HepG2 (cell line): ENCODE measurements around the gene HSPA1A. TPM values are rescaled to one million over a fixed set of nuclear protein-coding genes. Genes with fewer than 3 reads are reported as not detected.

ENCODE experiments used
- ARNTL ChIP-seq: sonication (generic); formaldehyde crosslinking; IDR thresholded peaks from 2 replicates; pipeline ENCODE4 v1.4.0; 2020; ENCODE audit warnings: mild to moderate bottlenecking, missing genetic modification reagents
- CHD4 ChIP-seq: fragments of 200-600 bp; sonication (generic); IDR thresholded peaks from 2 replicates; pipeline ENCODE4 v1.7.0; 2017; ENCODE audit warnings: mild to moderate bottlenecking, low read length, borderline replicate concordance
- HNRNPK ChIP-seq: fragments of 200-400 bp; formaldehyde crosslinking; IDR thresholded peaks from 2 replicates; pipeline ENCODE4 v1.6.1; 2018; ENCODE audit warnings: low read length, low read depth, moderate library complexity, mild to moderate bottlenecking; ENCODE audit not compliant: poor library complexity, severe bottlenecking
- HOXA5 ChIP-seq: sonication (generic); formaldehyde crosslinking; IDR thresholded peaks from 2 replicates; pipeline ENCODE4 v1.4.0; 2020; ENCODE audit warnings: missing genetic modification reagents
- KLF12 ChIP-seq: sonication (generic); formaldehyde crosslinking; IDR thresholded peaks from 2 replicates; pipeline ENCODE4 v1.4.0; 2020; ENCODE audit warnings: missing genetic modification reagents, borderline replicate concordance
- KLF6 ChIP-seq: IDR thresholded peaks from 2 replicates; pipeline ENCODE4 v1.8.0; 2016; ENCODE audit warnings: missing biosample characterization, missing genetic modification reagents
- MIER2 ChIP-seq: IDR thresholded peaks from 2 replicates; pipeline ENCODE4 v1.6.1; 2016; ENCODE audit warnings: missing biosample characterization, missing genetic modification reagents
- NR2C2 ChIP-seq: sonication (generic); formaldehyde crosslinking; IDR thresholded peaks from 2 replicates; pipeline ENCODE4 v1.4.0; 2020; ENCODE audit warnings: missing genetic modification reagents, mild to moderate bottlenecking, moderate library complexity, borderline replicate concordance
- PAX8 ChIP-seq: sonication (generic); formaldehyde crosslinking; IDR thresholded peaks from 2 replicates; pipeline ENCODE4 v1.8.0; 2022; ENCODE audit warnings: mild to moderate bottlenecking, missing genetic modification reagents, borderline replicate concordance
- POLR2A ChIP-seq, 2 experiments: IDR thresholded peaks; 2 replicates each; pipeline ENCODE4 v1.6.1; 2011; ENCODE audit warnings: low read depth in 2 of 2, low read length in 2 of 2, mild to moderate bottlenecking in 1 of 2, moderate library complexity in 1 of 2; ENCODE audit not compliant: insufficient read depth in 1 of 2
- PPARG ChIP-seq: conservative IDR thresholded peaks from 2 replicates; pipeline ENCODE4 v1.6.1; 2016; ENCODE audit warnings: missing biosample characterization, missing genetic modification reagents
- RAD21 ChIP-seq: fragments of 450-650 bp; formaldehyde crosslinking; IDR thresholded peaks from 2 replicates; pipeline ENCODE4 v1.5.0; 2020; ENCODE audit warnings: mild to moderate bottlenecking
- RAD51 ChIP-seq: fragments of 450-650 bp; IDR thresholded peaks from 2 replicates; pipeline ENCODE4 v1.6.1; 2016; ENCODE audit warnings: borderline replicate concordance
- TP53 ChIP-seq: sonication (generic); formaldehyde crosslinking; conservative IDR thresholded peaks from 2 replicates; pipeline ENCODE4 v1.4.0; 2020; ENCODE audit warnings: missing genetic modification reagents
- ZC3H4 ChIP-seq: sonication (generic); formaldehyde crosslinking; IDR thresholded peaks from 2 replicates; pipeline ENCODE4 v1.4.0; 2020; ENCODE audit warnings: missing genetic modification reagents, borderline replicate concordance
- ZFP36L1 ChIP-seq: sonication (generic); formaldehyde crosslinking; IDR thresholded peaks from 2 replicates; pipeline ENCODE4 v1.8.0; 2022; ENCODE audit warnings: mild to moderate bottlenecking, missing genetic modification reagents, moderate library complexity
- ZFP91 ChIP-seq: sonication (generic); formaldehyde crosslinking; IDR thresholded peaks from 2 replicates; pipeline ENCODE4 v1.9.0; 2022; ENCODE audit warnings: missing genetic modification reagents, mild to moderate bottlenecking, borderline replicate concordance
- ZNF12 ChIP-seq: sonication (generic); formaldehyde crosslinking; IDR thresholded peaks from 2 replicates; pipeline ENCODE4 v1.5.0; 2020; ENCODE audit warnings: missing genetic modification reagents
- ZNF121 ChIP-seq: sonication (generic); formaldehyde crosslinking; IDR thresholded peaks from 2 replicates; pipeline ENCODE4 v1.5.0; 2020; ENCODE audit warnings: mild to moderate bottlenecking, missing genetic modification reagents
- ZNF292 ChIP-seq: sonication (generic); formaldehyde crosslinking; IDR thresholded peaks from 2 replicates; pipeline ENCODE4 v1.8.1; 2022; ENCODE audit warnings: mild to moderate bottlenecking, low read depth, missing genetic modification reagents, borderline replicate concordance
- ZNF510 ChIP-seq: sonication (generic); formaldehyde crosslinking; IDR thresholded peaks from 2 replicates; pipeline ENCODE4 v1.4.0; 2020; ENCODE audit warnings: low read depth, mild to moderate bottlenecking, missing genetic modification reagents
- ZNF512B ChIP-seq: sonication (generic); formaldehyde crosslinking; IDR thresholded peaks from 2 replicates; pipeline ENCODE4 v1.5.1; 2020; ENCODE audit warnings: missing genetic modification reagents, mild to moderate bottlenecking, borderline replicate concordance
- ZNF572 ChIP-seq: sonication (generic); formaldehyde crosslinking; IDR thresholded peaks from 2 replicates; pipeline ENCODE4 v1.5.1; 2020; ENCODE audit warnings: mild to moderate bottlenecking, missing genetic modification reagents
- ZNF616 ChIP-seq: sonication (generic); formaldehyde crosslinking; IDR thresholded peaks from 2 replicates; pipeline ENCODE4 v1.5.0; 2020; ENCODE audit warnings: low read depth, mild to moderate bottlenecking, missing genetic modification reagents
- ZSCAN22 ChIP-seq: sonication (generic); formaldehyde crosslinking; IDR thresholded peaks from 2 replicates; pipeline ENCODE4 v1.4.0; 2020; ENCODE audit warnings: mild to moderate bottlenecking, missing genetic modification reagents
- polyA plus RNA-seq, 8 experiments: library from polyadenylated mRNA; depleted of rRNA in 3 of 8; stranded (reverse) in 7 of 8; unstranded in 1 of 8; fragments of >200 nt; fragmentation: Illumina TruSeq in 4 of 8; extraction: Trizol in 4 of 8; gene quantifications; 2 replicates each; pipeline versions ENCODE4 v1.2.1 to v1.2.3, GENCODE V29; 2011 to 2016; ENCODE audit warnings: low read depth in 4 of 8, missing spikeins in 1 of 8, mixed read lengths in 1 of 8; ENCODE audit not compliant: insufficient read depth in 1 of 8
- total RNA-seq, 5 experiments: library from RNA; depleted of rRNA; stranded (reverse); fragments of >200 nt; fragmentation: Illumina TruSeq; extraction: Trizol; gene quantifications; 2 replicates each; pipeline ENCODE4 v1.2.3, GENCODE V29; 2016; ENCODE audit warnings: low read depth in 1 of 5
- TF ChIP-seq, protein P1 (sequence below): sonication (generic); formaldehyde crosslinking; IDR thresholded peaks from 2 replicates; pipeline ENCODE4 v1.4.0; 2020; ENCODE audit warnings: mild to moderate bottlenecking, missing genetic modification reagents

Gene HSPA1A
- total and polyA plus RNA-seq, 2 of the 13 experiments (the other 11 are each of a cell fraction or from before 2014, with no cell fraction given), result 44.5 to 85.0 TPM

DNA sequence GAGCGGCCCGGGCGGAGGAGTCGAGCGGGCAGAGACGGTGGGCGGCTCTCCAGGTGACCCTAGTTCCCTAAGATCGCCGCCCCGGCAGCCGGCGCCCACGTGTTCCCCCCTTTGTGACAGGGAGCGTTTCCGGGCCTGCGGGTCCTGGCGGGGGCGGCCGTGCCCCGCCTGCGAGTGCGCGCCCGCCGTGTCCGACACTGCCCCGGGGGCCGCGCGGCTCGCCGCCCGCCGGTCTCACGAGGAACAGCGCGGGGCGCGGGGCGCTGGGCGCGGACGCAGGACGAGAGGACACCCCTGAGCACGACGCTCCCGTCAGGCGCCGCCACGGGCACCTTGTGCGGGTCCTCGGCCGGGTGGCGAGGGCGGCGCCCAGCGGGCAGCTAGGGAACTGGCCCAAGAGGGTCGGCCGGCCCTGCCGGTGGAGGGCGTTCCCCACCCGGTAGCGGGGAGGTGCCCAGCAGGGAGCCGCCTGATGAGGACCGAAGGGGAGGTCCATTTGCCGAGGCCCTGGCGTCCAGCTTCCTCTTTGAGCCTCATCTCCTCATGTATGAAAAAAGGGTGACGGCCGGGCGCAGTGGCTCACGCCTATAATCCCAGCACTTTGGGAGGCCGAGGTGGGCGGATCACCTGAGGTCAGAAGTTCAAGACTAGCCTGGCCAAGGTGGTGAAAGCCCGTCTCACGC is 19.6 kb upstream of the HSPA1A start, which contains the start of gene VARS1 (continued):
- TF ChIP-seq ZNF512B, result no peak
- peak; percentile 93 for TF ChIP-seq ZFP91
- peak; percentile 68 for TF ChIP-seq ARNTL (CRISPR knock-in tag)
- TF ChIP-seq ZFP36L1 (CRISPR knock-in tag), result peak; percentile 80; the same call in 1 of the 2 replicates
- no peak for TF ChIP-seq TP53 (CRISPR knock-in tag)
- TF ChIP-seq HOXA5 (CRISPR knock-in tag), result peak; percentile 89
- peak; percentile 41; the same call in 1 of the 2 replicates for TF ChIP-seq CHD4
- peak; percentile 25; the same call in 1 of the 2 replicates for TF ChIP-seq ZNF12 (CRISPR knock-in tag)
- no peak; the same call in 1 of the 2 replicates for TF ChIP-seq PAX8 (CRISPR knock-in tag)
- peak in 1 of 2 experiments; percentile 46; a peak in 1 of 4 replicates for TF ChIP-seq POLR2A (IDR thresholded peaks at IDR 0.05; ENCODE audit: insufficient read depth in 1 of 2, low read depth in 2 of 2, low read length in 2 of 2)
- peak; percentile 97 for TF ChIP-seq KLF12 (CRISPR knock-in tag)
- TF ChIP-seq ZNF292 (CRISPR knock-in tag), result no peak
- TF ChIP-seq ZNF510 (CRISPR knock-in tag), result no peak; the same call in none of the 2 replicates
- no peak; the same call in 1 of the 2 replicates for TF ChIP-seq ZNF616 (CRISPR knock-in tag)
- TF ChIP-seq RAD21, result peak; percentile 97
- no peak for TF ChIP-seq ZC3H4 (CRISPR knock-in tag)
- TF ChIP-seq NR2C2 (CRISPR knock-in tag), result peak; percentile 84
- peak; percentile 81 for TF ChIP-seq KLF6 (CRISPR knock-in tag)
- TF ChIP-seq RAD51, result no peak
- no peak for TF ChIP-seq MIER2 (CRISPR knock-in tag)
- TF ChIP-seq ZSCAN22, result no peak; the same call in 1 of the 2 replicates
- TF ChIP-seq ZNF572 (CRISPR knock-in tag), result 0 out of 2 replicates have a peak, but pooled peaks have one; percentile 76
- peak; percentile 68 for TF ChIP-seq HNRNPK
- TF ChIP-seq, protein P1, sequence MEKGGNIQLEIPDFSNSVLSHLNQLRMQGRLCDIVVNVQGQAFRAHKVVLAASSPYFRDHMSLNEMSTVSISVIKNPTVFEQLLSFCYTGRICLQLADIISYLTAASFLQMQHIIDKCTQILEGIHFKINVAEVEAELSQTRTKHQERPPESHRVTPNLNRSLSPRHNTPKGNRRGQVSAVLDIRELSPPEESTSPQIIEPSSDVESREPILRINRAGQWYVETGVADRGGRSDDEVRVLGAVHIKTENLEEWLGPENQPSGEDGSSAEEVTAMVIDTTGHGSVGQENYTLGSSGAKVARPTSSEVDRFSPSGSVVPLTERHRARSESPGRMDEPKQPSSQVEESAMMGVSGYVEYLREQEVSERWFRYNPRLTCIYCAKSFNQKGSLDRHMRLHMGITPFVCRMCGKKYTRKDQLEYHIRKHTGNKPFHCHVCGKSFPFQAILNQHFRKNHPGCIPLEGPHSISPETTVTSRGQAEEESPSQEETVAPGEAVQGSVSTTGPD (CRISPR knock-in tag), result no peak
- TF ChIP-seq ZNF121, result 0 out of 2 replicates have a peak, but pooled peaks have one; percentile 22
- peak; percentile 33; the same call in 1 of the 2 replicates for TF ChIP-seq PPARG (CRISPR knock-in tag)
